ENCODE results near the gene BEGAIN.

- TF ChIP-seq POLR2A (IDR thresholded peaks at IDR 0.05) (no peak), CTCF (IDR thresholded peaks at IDR 0.05) (no peak)
Observed at GRCh38 chr14:100629696-100630095, 42.5 kb upstream of the BEGAIN start.
